Activated B cell treated with CpG ODN at 0.5 μM for 24 hours (primary cell): ENCODE results near the gene PPP6R2. TPM values are rescaled to one million over a fixed set of nuclear protein-coding genes. Genes with fewer than 3 reads are reported as not detected.

Experiments
- ATAC-seq: fragments of 200-7000 bp; cut with Tn5 transposase; one replicate; pipeline ENCODE4 v1.10.0; 2021; ENCODE audit warnings: low read depth, mild to moderate bottlenecking, moderate library complexity
- CTCF ChIA-PET: fragments of 350-600 bp; sonication (Branson Sonifier 250); formaldehyde crosslinking; loops from one replicate; lab custom pipeline; 2021; ENCODE audit warnings: antibody characterized with exemption; lab: Charles Lee
- POLR2A ChIA-PET: fragments of 350-600 bp; sonication (Branson Sonifier 250); formaldehyde crosslinking; loops from one replicate; lab custom pipeline; 2021; ENCODE audit warnings: antibody characterized with exemption; lab: Charles Lee
- DNase-seq: peaks from one replicate; pipeline ENCODE4 v3.0.0; 2022
- H3K27ac Mint-ChIP-seq: one replicate; pipeline ENCODE4 v1.8.0; 2020; ENCODE audit warnings: mixed read lengths
- H3K27me3 Mint-ChIP-seq: one replicate; pipeline ENCODE4 v1.8.0; 2021; ENCODE audit warnings: mixed read lengths
- H3K36me3 Mint-ChIP-seq: one replicate; pipeline ENCODE4 v1.8.0; 2021; ENCODE audit warnings: low read depth, mixed read lengths
- H3K4me1 Mint-ChIP-seq: one replicate; pipeline ENCODE4 v1.8.0; 2021; ENCODE audit warnings: mixed read lengths
- H3K4me3 Mint-ChIP-seq: one replicate; pipeline ENCODE4 v1.8.0; 2020; ENCODE audit warnings: mild to moderate bottlenecking, mixed read lengths
- H3K9me3 Mint-ChIP-seq: one replicate; pipeline ENCODE4 v1.8.0; 2020; ENCODE audit warnings: mixed read lengths
- CTCF ChIP-seq: fragments of 200-600 bp; IDR thresholded peaks from one replicate; pipeline ENCODE4 v1.8.0; 2022; ENCODE audit warnings: antibody characterized with exemption, mild to moderate bottlenecking
- intact Hi-C: fragments of 100-400 bp; cut with micrococcal nuclease; formaldehyde crosslinking; loops from one replicate; pipeline ENCODE4 v1.15.1; 2024
- total RNA-seq: library from RNA; stranded (reverse); gene quantifications from 2 replicates; pipeline ENCODE4 v1.2.3, GENCODE V29; 2022

PPP6R2 gene
- 64.0 and 77.3 TPM in 2 replicates for total RNA-seq

GRCh38 chr22:50342651-50343540 lies at the start of gene PPP6R2:
TSS of gene PPP6R2 (plus strand) at chr22:50343327. CDS start at chr22:50393909, 50,582 bp downstream.
- peaks cover 12% of the 10 kb centered on the region for H3K4me1 Mint-ChIP-seq
- peak; percentile 94 for DNase-seq
- peak within 1 kb of the TSS; percentile 83 for H3K4me3 Mint-ChIP-seq
- H3K36me3 Mint-ChIP-seq: no peaks in the 10 kb centered on the region
- POLR2A ChIA-PET: interaction anchor here (0.6 to 2.2 kb wide), 13 partner anchors 14 to 187 kb away, joined by 3 to 8 read pairs (median 3); partner anchors contain the start of genes DENND6B, HDAC10, LMF2 and NCAPH2
- no peaks in the 10 kb centered on the region for H3K27me3 Mint-ChIP-seq
- CTCF ChIA-PET: interaction anchor here (0.6 to 2.7 kb wide), 16 partner anchors 11 to 278 kb away, joined by 3 to 39 read pairs (median 6); partner anchors contain the start of genes HDAC10, SCO2 and TUBGCP6
- H3K27ac Mint-ChIP-seq: peak within 1 kb of the TSS; percentile 89
- intact Hi-C loops: loop anchor here (1.0 to 5.0 kb wide), 9 partner anchors 16 to 278 kb away; partner anchors contain the start of genes CHKB and DENND6B
- ATAC-seq: peak; percentile 80
- TF ChIP-seq CTCF: no peak
- H3K9me3 Mint-ChIP-seq: no peaks in the 10 kb centered on the region

GRCh38 chr22:50293441-50294318 lies 49.4 kb upstream of the PPP6R2 start:
- Mint-ChIP-seq H3K9me3 (no peaks in the 10 kb centered on the region), H3K4me3 (peak overlapping the region; percentile 56), H3K27me3 (peaks cover 6% of the 10 kb centered on the region), H3K27ac (no peak overlapping the region), H3K4me1 (peaks cover 47% of the 10 kb centered on the region), H3K36me3 (no peaks in the 10 kb centered on the region)
- no peak for DNase-seq
- ChIA-PET CTCF (interaction anchor here (1.3 to 1.8 kb wide), 4 partner anchors 12 to 34 kb away, joined by 3 to 6 read pairs (median 5); no protein-coding TSS in a partner anchor), POLR2A (interaction anchor here (0.5 to 6.5 kb wide), 19 partner anchors 8 to 358 kb away, joined by 3 to 74 read pairs (median 4); partner anchors contain the start of genes DENND6B, HDAC10, PLXNB2 and SCO2)
- ATAC-seq: peak; percentile 51
- TF ChIP-seq CTCF: no peak
- intact Hi-C loops: loop anchor here (1.0 to 5.0 kb wide), 3 partner anchors 11 to 49 kb away; partner anchors contain the start of genes MAPK11 and PPP6R2

GRCh38 chr22:50294319-50294656 lies 48.8 kb upstream of the PPP6R2 start:
- no peak overlapping the region for H3K27ac Mint-ChIP-seq
- H3K27me3 Mint-ChIP-seq: peaks cover 6% of the 10 kb centered on the region
- no peak for DNase-seq
- peak overlapping the region; percentile 56 for H3K4me3 Mint-ChIP-seq
- CTCF ChIA-PET: interaction anchor here (1.3 to 1.8 kb wide), 4 partner anchors 12 to 33 kb away, joined by 3 to 6 read pairs (median 5); no protein-coding TSS in a partner anchor
- POLR2A ChIA-PET: interaction anchor here (0.5 to 6.5 kb wide), 15 partner anchors 8 to 358 kb away, joined by 3 to 74 read pairs (median 4); partner anchors contain the start of genes DENND6B, HDAC10, PLXNB2 and SCO2
- H3K9me3 Mint-ChIP-seq: no peaks in the 10 kb centered on the region
- intact Hi-C loops: loop anchor here (1.0 to 5.0 kb wide), 2 partner anchors 10 to 48 kb away; partner anchors contain the start of gene PPP6R2
- peaks cover 49% of the 10 kb centered on the region for H3K4me1 Mint-ChIP-seq
- no peak for TF ChIP-seq CTCF
- no peaks in the 10 kb centered on the region for H3K36me3 Mint-ChIP-seq
- ATAC-seq: no peak

- Mint-ChIP-seq H3K36me3 (no peaks in the 10 kb centered on the region), H3K9me3 (no peaks in the 10 kb centered on the region), H3K4me1 (peaks cover 54% of the 10 kb centered on the region), H3K27me3 (peaks cover 8% of the 10 kb centered on the region), H3K27ac (no peak overlapping the region), H3K4me3 (no peak overlapping the region)
- ATAC-seq (no peak), DNase-seq (no peak)
- ChIA-PET CTCF (no interaction called here), POLR2A (interaction anchor here (0.6 to 6.5 kb wide), 5 partner anchors 9 to 362 kb away, joined by 3 to 74 read pairs (median 5); partner anchors contain the start of gene PLXNB2)
- no peak for TF ChIP-seq CTCF
- intact Hi-C loops: no loop called here
Measured at GRCh38 chr22:50296658-50297490, 46.3 kb upstream of the PPP6R2 start.
